HG03457 (cell line): ENCODE data around the gene UBXN4.
A peak's percentile ranks its signal among the peaks of the same experiment; 100 is the strongest.
"Not testable (repeated sequence)": the region's sequence is repeated elsewhere in the genome, so short reads cannot be mapped to it uniquely, and the experiment has no call there.

Experiments
- ATAC-seq: cut with Tn5 transposase; IDR thresholded peaks from one replicate; pipeline ENCODE4 v1.9.1; 2021; ENCODE audit warnings: moderate number of reproducible peaks; ENCODE audit not compliant: unreplicated experiment

Gene UBXN4

GRCh38 chr2:135741395-135742324 lies at the start of gene UBXN4:
TSS of gene UBXN4 (plus strand) at chr2:135741855. CDS start at chr2:135741930, 75 bp downstream.
- peak; percentile 92 for ATAC-seq

DNA sequence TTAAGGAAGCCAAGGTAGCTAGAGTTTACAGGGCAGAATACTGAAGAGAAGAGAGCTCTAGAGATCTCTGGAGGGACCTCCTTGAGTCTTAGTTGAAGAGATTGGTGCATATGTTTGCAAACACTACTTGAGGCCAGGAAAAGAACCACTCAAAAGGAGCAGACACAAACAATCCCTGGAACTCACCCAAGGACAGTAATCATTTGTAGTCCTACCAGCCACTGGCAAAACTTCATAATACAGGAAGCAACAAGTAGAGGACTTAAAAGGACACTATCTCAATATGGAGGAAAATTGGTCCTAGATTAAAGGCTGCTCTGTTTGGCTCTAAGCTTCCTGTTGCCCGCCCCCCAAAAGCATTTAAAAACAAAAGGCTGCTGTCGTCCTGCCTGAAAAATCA lies 46.9 kb upstream of the UBXN4 start:
- no peak for ATAC-seq

DNA sequence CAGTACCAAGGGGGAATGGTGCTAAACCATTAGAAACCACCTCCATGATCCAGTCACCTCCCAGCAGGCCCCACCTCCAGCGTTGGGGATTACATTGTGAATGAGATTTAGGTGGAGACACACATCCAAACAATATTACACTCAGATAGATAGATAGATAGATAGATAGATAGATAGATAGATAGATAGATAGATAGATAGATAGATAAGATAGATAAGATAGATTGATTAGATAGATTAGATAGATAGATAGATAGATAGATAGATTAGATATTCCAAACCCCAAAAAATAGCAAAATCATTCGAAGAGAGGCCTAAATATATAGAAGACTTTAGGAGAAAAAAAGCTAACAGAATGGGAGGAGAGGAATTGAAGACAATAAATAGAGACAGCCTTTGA lies 42.8 kb upstream of the UBXN4 start:
- ATAC-seq, result no peak

- ATAC-seq, result no peak
These were observed 40.2 kb upstream of the UBXN4 start for GRCh38 chr2:135701442-135701841.

DNA sequence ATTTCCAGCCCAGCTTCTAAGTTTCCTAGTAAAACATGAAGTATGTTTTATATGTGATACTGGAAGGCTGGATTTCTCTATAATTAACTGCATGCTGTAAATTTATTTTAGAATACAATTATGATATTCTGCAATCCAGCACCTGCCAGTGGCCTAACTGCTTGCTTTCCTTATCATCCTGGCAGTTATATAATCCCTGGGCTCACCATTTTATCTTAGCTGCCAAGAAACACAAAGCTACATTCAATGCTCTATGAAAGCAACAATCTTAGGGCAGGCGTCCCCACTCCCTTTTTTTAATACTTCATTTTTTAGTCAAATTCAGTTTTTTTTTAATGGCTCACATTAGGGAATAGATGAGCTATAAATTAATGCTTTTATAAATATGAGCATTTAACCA lies 38.4 kb upstream of the UBXN4 start:
- ATAC-seq, result no peak

DNA sequence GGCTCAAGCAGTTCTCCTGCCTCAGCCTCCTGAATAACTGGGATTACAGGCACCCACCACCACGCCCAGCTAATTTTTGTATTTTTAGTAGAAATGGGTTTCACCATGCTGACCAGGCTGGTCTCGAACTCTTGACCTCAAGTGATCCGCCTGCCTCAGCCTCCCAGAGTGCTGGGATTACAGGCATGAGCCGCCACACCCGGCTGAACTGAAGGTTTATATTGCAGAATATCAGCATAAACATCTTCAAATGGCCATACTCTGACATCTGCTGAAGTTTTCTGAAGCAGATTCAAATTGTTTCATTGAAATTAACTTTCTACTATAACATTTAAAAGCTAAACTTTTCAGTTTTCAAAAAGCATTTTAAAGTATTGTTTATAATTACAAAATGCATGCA lies 37.6 kb upstream of the UBXN4 start:
- not testable (repeated sequence) for ATAC-seq

GRCh38 chr2:135708159-135708558 lies 33.5 kb upstream of the UBXN4 start:
- ATAC-seq, result no peak

GRCh38 chr2:135709992-135710391 lies 31.7 kb upstream of the UBXN4 start:
- ATAC-seq, result no peak

- not testable (repeated sequence) for ATAC-seq
These were observed 26.6 kb upstream of the UBXN4 start for GRCh38 chr2:135715086-135715485.

- ATAC-seq, result no peak
These were observed 13.5 kb upstream of the UBXN4 start for GRCh38 chr2:135728064-135728743.

GRCh38 chr2:135732561-135732960 lies 9.1 kb upstream of the UBXN4 start:
- ATAC-seq, result no peak

GRCh38 chr2:135733045-135733444 lies 8.6 kb upstream of the UBXN4 start:
- no peak for ATAC-seq

DNA sequence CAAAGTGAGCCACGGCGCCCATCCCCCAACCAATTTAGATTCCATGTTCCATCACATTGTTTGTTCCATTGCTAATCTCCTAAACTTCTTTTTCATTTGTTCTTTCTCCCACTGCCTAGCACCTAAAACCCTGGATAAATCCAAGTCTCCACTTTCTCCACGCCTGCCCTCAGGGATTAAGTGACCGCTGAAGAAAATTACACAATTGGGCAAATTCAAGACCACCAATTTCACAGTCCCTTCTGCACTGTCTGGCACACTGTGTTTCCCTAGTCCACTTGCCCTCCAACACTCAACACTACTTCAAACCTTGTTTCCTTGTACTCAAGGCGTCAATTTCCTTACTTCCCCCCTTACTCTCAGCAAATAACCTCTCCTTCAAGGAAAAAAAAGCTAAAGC lies 5.1 kb upstream of the UBXN4 start:
- no peak for ATAC-seq

- no peak for ATAC-seq
These were observed 1.4 kb upstream of the UBXN4 start for GRCh38 chr2:135740206-135740605.

DNA sequence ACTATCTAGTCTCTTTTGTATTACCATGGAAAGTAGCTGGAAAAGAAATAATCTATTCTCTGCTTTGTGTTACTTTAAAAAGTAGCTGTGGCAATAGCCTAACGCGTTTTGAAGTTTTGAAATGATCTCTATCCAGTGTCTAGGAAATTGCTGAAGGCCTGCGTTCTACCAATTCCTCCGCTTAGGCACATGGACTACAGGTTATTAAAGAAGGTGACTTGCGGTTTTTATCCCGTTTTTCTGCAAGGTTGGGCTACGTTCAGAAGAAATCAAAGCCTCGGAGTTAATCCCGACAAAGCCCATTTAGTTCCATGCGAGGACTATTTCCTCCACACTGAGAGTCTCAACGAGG lies 636 bp upstream of the UBXN4 start:
- ATAC-seq, result no peak

DNA sequence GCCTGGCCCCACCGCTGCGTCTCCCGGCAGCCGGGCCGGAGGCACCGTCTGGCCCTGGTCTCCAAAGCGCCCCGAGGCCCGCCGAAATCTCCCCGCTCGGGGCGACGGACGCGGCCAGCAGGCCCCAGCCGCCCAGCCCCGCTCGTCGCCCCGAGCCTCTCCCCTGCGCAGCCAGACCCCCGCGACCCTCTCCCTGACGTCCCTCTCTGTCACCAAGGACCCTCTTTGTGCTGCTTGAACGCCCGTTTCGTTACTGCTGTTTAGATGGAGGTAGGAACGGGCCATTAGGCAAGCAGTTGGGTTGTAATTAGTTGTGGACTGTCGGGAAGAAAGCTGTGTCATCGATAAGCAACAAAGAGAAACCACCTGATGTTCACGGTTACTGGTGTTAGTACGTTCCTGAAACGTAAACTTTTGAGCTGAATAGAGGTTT lies 686 bp downstream of the UBXN4 start:
- ATAC-seq, result peak; percentile 11

- no peak for ATAC-seq
These were observed 2.2 kb downstream of the UBXN4 start for GRCh38 chr2:135743860-135744259.

GRCh38 chr2:135744760-135745314 lies 3.2 kb downstream of the UBXN4 start:
- ATAC-seq, result no peak

DNA sequence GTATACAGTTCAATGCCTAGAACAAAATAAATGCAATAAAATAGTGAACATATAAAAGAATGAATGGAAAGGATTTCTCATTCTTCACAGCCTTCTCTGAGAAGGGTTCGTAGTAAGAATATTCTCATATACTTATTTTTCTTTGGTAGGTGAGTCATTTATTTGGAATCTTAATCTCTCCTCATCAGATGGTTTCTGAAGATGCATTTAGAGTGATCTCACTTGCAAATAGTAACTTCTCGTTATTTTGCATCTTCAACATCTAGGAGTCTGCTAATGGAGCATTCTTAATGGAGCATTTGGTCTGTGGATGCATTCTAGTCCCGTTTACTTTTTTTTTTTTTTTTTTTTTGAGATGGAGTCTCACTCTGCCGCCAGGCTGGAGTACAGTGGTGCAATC lies 3.9 kb downstream of the UBXN4 start:
- no peak for ATAC-seq

- ATAC-seq, result no peak
These were observed 13.9 kb downstream of the UBXN4 start for GRCh38 chr2:135755573-135755972.

- ATAC-seq, result no peak
These were observed 15.0 kb downstream of the UBXN4 start for GRCh38 chr2:135756692-135757091.

DNA sequence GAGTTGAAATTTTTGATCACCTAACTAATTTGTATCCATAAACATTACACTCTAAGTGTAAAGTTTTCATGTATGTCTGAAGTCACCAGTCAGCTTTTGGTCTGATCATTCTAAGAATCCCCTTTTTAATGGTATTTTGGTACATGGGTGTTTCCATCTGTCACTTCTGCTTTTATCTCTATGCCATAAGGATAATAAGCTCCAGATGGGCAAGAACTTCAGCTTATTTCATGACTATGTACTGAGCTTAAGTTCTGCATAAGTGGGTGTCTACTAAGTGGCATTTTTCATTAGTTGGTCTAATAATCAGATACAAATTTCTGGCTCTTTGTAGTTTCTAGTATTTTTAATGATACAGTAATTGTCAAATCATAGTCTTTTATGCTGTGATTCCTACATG lies 20.4 kb downstream of the UBXN4 start:
- ATAC-seq, result no peak
